Right lobe of liver (tissue), 4 donors: Measurements from ENCODE around the gene ZNF718.

ENCODE experiments used
- POLR2A ChIP-seq: fragments of 450-650 bp; IDR thresholded peaks from one replicate; pipeline ENCODE4 v1.6.1; 2017; ENCODE audit warnings: antibody characterized with exemption, mild to moderate bottlenecking
- TF ChIP-seq, protein P1 (sequence below), 4 donors: fragments of 200-600 bp in 3 of 4; fragments of 450-650 bp in 1 of 4; IDR thresholded peaks; one replicate each; pipeline versions ENCODE4 v1.5.1 to v1.8.0; 2016 to 2022; ENCODE audit warnings: antibody characterized with exemption in 4 of 4, mild to moderate bottlenecking in 2 of 4
- donor health status: DM: no; HTN: no; CAD: no.
- donor health status: DM: no; HTN: no; CAD: no.
- donor health status: DM: no; HTN: yes; CAD: no.

DNA sequence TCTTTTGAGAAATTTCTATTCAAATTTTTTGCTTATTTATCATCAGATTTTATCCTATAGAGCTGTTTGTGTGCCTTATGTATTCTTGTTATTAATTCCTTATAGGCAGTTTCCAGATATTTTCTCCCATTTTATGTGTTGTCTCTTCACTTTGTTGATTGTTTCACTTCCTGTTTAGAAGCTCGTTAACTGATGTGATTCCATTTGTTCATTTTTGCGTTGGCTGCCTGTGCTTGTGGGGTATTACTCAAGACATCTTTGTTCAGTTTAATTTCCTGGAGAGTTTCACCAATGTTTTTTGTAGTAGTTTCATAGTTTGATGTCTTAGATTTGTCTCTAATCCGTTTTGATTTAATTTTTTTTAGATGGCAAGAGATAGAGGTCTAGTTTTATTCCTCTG, 14.6 kb downstream of the ZNF718 start:
- TF ChIP-seq, protein P1, sequence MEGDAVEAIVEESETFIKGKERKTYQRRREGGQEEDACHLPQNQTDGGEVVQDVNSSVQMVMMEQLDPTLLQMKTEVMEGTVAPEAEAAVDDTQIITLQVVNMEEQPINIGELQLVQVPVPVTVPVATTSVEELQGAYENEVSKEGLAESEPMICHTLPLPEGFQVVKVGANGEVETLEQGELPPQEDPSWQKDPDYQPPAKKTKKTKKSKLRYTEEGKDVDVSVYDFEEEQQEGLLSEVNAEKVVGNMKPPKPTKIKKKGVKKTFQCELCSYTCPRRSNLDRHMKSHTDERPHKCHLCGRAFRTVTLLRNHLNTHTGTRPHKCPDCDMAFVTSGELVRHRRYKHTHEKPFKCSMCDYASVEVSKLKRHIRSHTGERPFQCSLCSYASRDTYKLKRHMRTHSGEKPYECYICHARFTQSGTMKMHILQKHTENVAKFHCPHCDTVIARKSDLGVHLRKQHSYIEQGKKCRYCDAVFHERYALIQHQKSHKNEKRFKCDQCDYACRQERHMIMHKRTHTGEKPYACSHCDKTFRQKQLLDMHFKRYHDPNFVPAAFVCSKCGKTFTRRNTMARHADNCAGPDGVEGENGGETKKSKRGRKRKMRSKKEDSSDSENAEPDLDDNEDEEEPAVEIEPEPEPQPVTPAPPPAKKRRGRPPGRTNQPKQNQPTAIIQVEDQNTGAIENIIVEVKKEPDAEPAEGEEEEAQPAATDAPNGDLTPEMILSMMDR (IDR thresholded peaks at IDR 0.05), result no peak
- TF ChIP-seq POLR2A, result no peak
